ENCODE results near the gene FZD8. TPM values are rescaled to one million over a fixed set of nuclear protein-coding genes. Genes with fewer than 3 reads are reported as not detected.

The FZD8 gene
- total RNA-seq, 1 experiment from 2014 or later = 0.22 TPM

DNA sequence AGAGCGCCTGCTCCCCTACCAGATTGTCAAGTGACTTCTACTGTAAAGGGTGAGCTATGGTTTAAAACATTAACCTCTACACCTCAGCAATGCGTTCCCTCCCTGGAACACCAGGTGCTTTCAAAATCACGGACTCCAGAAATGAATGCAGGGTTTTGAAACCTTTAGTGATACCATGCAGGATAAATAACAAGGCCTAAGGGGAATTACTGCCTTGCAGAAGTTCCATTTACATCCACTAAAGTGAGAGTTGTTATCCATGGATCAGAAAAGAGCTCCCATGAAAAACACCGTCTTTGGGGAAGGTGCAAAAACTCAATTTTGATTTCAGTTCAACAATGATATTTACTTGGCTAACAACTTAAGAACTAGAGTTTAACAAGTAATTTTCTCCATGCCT lies 4.0 kb downstream of the FZD8 start:
- RAD21 ChIA-PET (ENCODE audit: low non-redundant PET in 1 of 2, low total read pairs in 2 of 2, uncharacterized antibody in 2 of 2, unreplicated experiment in 2 of 2) = no interaction called here
- peaks cover 5 to 22% of the 10 kb centered on the region in 2 experiments for H3K4me1 ChIP-seq (ENCODE audit: control insufficient read depth in 1 of 2, insufficient read depth in 2 of 2, low read length in 2 of 2)
- CTCF ChIA-PET = no interaction called here
- no TSS peak for BruUV-seq (replicated peaks)
- no peak overlapping the region for H3K9ac ChIP-seq (ENCODE audit: low read length)
- H3K36me3 ChIP-seq (ENCODE audit: control insufficient read depth in 1 of 2, insufficient read depth in 2 of 2, low read length in 2 of 2) = no peaks in the 10 kb centered on the region
- intact Hi-C loops (cut with micrococcal nuclease) = no loop called here
- peaks cover 18% of the 10 kb centered on the region for H3K27me3 ChIP-seq (ENCODE audit: insufficient read depth, low read length)
- H2AFZ ChIP-seq (ENCODE audit: low read depth, low read length, poor library complexity, severe bottlenecking) = no peak overlapping the region
- ATAC-seq (no peak), DNase-seq (ENCODE audit: low read depth, low spot score) (no peak)
- H4K20me1 ChIP-seq (ENCODE audit: insufficient read depth) = no peaks in the 10 kb centered on the region
- POLR2A ChIA-PET = no interaction called here
- no peak overlapping the region for H3K27ac ChIP-seq (ENCODE audit: low read depth, low read length)
- H3K4me3 ChIP-seq (replicated peaks in 1 of 2; ENCODE audit: low read depth in 1 of 2, low read length in 2 of 2) = no peak overlapping the region
- H3K4me2 ChIP-seq (ENCODE audit: low read length) = no peak overlapping the region
- H3K9me3 ChIP-seq (ENCODE audit: control insufficient read depth in 1 of 2, insufficient read depth in 1 of 2, low read depth in 1 of 2, low read length in 2 of 2) = no peaks in the 10 kb centered on the region
- no peaks in the 10 kb centered on the region for H3K9me2 ChIP-seq (ENCODE audit: insufficient read depth)
- TF ChIP-seq EZH2 (IDR thresholded peaks at IDR 0.05) (no peak), SRF (IDR thresholded peaks at IDR 0.05; ENCODE audit: low read depth) (no peak), ELF1 (IDR thresholded peaks at IDR 0.05; ENCODE audit: borderline replicate concordance, low read depth) (no peak), SIN3A (IDR thresholded peaks at IDR 0.05; ENCODE audit: low read depth) (no peak), RAD21 (IDR thresholded peaks at IDR 0.05; ENCODE audit: low read depth) (no peak), EZH2phosphoT487 (IDR thresholded peaks at IDR 0.05; ENCODE audit: borderline replicate concordance) (no peak), CBX3 (IDR thresholded peaks at IDR 0.05; ENCODE audit: low read depth) (no peak), ZFX (IDR thresholded peaks at IDR 0.05) (no peak), ZNF274 (IDR thresholded peaks at IDR 0.05; ENCODE audit: low read depth, low read length) (no peak), SP1 (IDR thresholded peaks at IDR 0.05; ENCODE audit: low read depth) (no peak), CEBPB (IDR thresholded peaks at IDR 0.05; ENCODE audit: low read depth) (no peak), FOSL1 (IDR thresholded peaks at IDR 0.05; ENCODE audit: low read depth) (no peak)
- TF ChIP-seq, protein P1, sequence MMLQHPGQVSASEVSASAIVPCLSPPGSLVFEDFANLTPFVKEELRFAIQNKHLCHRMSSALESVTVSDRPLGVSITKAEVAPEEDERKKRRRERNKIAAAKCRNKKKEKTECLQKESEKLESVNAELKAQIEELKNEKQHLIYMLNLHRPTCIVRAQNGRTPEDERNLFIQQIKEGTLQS (IDR thresholded peaks at IDR 0.05) = no peak
- TF ChIP-seq, protein P2, sequence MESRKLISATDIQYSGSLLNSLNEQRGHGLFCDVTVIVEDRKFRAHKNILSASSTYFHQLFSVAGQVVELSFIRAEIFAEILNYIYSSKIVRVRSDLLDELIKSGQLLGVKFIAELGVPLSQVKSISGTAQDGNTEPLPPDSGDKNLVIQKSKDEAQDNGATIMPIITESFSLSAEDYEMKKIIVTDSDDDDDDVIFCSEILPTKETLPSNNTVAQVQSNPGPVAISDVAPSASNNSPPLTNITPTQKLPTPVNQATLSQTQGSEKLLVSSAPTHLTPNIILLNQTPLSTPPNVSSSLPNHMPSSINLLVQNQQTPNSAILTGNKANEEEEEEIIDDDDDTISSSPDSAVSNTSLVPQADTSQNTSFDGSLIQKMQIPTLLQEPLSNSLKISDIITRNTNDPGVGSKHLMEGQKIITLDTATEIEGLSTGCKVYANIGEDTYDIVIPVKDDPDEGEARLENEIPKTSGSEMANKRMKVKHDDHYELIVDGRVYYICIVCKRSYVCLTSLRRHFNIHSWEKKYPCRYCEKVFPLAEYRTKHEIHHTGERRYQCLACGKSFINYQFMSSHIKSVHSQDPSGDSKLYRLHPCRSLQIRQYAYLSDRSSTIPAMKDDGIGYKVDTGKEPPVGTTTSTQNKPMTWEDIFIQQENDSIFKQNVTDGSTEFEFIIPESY (IDR thresholded peaks at IDR 0.05; ENCODE audit: extremely low read depth, insufficient replicate concordance, low read length) = no peak
- TF ChIP-seq, protein P3, sequence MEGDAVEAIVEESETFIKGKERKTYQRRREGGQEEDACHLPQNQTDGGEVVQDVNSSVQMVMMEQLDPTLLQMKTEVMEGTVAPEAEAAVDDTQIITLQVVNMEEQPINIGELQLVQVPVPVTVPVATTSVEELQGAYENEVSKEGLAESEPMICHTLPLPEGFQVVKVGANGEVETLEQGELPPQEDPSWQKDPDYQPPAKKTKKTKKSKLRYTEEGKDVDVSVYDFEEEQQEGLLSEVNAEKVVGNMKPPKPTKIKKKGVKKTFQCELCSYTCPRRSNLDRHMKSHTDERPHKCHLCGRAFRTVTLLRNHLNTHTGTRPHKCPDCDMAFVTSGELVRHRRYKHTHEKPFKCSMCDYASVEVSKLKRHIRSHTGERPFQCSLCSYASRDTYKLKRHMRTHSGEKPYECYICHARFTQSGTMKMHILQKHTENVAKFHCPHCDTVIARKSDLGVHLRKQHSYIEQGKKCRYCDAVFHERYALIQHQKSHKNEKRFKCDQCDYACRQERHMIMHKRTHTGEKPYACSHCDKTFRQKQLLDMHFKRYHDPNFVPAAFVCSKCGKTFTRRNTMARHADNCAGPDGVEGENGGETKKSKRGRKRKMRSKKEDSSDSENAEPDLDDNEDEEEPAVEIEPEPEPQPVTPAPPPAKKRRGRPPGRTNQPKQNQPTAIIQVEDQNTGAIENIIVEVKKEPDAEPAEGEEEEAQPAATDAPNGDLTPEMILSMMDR (IDR thresholded peaks at IDR 0.05 in 2 of 3, conservative IDR thresholded peaks at IDR 0.05 in 1 of 3; ENCODE audit: borderline replicate concordance in 1 of 3, insufficient read depth in 1 of 3, low read depth in 2 of 3, low read length in 2 of 3) = no peak
- TF ChIP-seq, protein P4, sequence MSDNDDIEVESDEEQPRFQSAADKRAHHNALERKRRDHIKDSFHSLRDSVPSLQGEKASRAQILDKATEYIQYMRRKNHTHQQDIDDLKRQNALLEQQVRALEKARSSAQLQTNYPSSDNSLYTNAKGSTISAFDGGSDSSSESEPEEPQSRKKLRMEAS (IDR thresholded peaks at IDR 0.05) = no peak
- TF ChIP-seq, protein P5, sequence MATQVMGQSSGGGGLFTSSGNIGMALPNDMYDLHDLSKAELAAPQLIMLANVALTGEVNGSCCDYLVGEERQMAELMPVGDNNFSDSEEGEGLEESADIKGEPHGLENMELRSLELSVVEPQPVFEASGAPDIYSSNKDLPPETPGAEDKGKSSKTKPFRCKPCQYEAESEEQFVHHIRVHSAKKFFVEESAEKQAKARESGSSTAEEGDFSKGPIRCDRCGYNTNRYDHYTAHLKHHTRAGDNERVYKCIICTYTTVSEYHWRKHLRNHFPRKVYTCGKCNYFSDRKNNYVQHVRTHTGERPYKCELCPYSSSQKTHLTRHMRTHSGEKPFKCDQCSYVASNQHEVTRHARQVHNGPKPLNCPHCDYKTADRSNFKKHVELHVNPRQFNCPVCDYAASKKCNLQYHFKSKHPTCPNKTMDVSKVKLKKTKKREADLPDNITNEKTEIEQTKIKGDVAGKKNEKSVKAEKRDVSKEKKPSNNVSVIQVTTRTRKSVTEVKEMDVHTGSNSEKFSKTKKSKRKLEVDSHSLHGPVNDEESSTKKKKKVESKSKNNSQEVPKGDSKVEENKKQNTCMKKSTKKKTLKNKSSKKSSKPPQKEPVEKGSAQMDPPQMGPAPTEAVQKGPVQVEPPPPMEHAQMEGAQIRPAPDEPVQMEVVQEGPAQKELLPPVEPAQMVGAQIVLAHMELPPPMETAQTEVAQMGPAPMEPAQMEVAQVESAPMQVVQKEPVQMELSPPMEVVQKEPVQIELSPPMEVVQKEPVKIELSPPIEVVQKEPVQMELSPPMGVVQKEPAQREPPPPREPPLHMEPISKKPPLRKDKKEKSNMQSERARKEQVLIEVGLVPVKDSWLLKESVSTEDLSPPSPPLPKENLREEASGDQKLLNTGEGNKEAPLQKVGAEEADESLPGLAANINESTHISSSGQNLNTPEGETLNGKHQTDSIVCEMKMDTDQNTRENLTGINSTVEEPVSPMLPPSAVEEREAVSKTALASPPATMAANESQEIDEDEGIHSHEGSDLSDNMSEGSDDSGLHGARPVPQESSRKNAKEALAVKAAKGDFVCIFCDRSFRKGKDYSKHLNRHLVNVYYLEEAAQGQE (IDR thresholded peaks at IDR 0.05; ENCODE audit: low read depth) = no peak
- H3K79me2 ChIP-seq (ENCODE audit: insufficient read depth, low read length) = no peaks in the 10 kb centered on the region

Measured in HCT116 (cell line).